GM10266 (cell line): ENCODE results near the gene TGM3.

Source experiments
- DNase-seq: peaks from one replicate; pipeline ENCODE4 v3.0.0; 2012; ENCODE audit errors: extremely low spot score
- TF ChIP-seq, protein P1 (sequence below): IDR thresholded peaks from 2 replicates; pipeline ENCODE4 v1.5.1; 2012; ENCODE audit warnings: mild to moderate bottlenecking, low read depth; ENCODE audit not compliant: control insufficient read depth, insufficient read depth; ENCODE audit errors: missing control alignments

TGM3 gene

DNA sequence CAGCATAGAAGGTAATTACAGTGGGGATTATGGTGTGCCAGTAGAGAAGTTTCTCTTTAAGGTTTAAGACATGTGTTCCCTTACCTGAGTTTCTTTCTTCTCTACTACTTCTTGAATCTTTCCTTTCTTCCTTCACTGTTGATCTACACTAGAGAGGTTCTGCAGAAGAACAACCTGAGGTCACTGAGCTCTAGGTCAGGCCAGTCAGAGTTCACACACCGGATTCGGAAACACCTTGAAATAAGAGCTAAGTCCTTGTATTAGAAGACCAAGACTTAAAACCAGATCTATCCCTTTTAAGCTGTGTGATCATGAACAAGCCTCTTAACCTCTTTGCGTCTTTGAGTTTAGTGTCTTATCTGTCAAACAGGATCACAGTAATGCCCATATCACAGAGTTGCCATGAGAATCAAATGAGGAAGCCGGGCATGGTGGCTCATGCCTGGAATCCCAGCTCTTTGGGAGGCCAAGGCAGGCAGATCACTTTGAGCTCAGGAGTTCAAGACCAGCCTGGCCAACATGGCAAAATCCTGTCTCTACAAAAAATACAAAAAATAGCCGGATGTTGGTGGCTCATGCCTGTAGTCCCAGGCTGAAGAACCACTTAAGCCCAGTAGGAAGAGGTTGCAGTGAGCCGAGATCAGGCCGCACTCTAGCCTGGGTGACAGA, 22.0 kb upstream of the TGM3 start:
- TF ChIP-seq, protein P1, sequence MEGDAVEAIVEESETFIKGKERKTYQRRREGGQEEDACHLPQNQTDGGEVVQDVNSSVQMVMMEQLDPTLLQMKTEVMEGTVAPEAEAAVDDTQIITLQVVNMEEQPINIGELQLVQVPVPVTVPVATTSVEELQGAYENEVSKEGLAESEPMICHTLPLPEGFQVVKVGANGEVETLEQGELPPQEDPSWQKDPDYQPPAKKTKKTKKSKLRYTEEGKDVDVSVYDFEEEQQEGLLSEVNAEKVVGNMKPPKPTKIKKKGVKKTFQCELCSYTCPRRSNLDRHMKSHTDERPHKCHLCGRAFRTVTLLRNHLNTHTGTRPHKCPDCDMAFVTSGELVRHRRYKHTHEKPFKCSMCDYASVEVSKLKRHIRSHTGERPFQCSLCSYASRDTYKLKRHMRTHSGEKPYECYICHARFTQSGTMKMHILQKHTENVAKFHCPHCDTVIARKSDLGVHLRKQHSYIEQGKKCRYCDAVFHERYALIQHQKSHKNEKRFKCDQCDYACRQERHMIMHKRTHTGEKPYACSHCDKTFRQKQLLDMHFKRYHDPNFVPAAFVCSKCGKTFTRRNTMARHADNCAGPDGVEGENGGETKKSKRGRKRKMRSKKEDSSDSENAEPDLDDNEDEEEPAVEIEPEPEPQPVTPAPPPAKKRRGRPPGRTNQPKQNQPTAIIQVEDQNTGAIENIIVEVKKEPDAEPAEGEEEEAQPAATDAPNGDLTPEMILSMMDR = no peak
- no peak for DNase-seq

DNA sequence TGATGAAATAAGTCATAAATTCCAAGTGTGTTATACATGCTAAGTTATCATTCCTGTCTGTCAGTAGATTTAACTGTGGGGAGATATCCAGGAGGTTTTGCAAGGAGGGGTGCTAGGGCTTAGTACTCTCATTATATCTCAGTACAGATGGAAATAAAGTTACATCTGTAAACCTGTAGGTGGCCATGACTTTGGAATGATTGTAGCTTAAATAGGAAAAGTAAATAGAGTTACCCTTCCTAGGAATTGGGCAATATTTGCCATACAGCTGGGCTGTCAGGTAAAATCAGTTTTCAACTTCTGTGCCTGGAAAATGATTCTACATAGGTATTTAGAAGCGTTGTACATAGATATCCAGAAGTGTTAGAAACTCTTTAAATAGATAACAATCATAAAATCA, 19.8 kb upstream of the TGM3 start:
- TF ChIP-seq, protein P1 = no peak
- DNase-seq = no peak

DNA sequence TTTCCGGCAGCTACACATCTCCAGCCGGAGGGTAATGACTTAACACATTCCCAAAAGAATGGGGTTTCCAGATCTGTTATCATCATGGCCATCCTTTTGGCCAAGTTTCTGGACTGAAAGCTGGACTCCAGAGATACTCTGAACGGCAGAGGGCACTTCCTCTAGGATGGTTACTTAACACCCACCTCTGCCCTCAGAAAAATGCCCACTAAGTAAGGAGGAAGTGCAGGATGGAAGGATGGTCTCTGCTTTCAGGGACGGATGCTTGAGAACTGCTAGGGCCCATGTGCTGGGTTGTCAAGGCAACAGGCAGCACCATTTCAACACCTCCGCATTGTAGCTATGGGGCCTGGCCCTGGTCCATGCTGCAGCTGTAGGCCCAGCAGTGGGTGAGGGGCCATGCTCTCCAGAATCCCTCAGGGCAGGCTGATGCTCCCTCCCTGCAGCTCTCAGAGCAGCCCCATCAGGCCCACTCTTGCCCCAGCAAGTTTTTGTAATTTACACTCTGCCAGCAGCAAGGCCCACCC, 16.5 kb upstream of the TGM3 start:
- DNase-seq = no peak
- TF ChIP-seq, protein P1 = no peak

DNA sequence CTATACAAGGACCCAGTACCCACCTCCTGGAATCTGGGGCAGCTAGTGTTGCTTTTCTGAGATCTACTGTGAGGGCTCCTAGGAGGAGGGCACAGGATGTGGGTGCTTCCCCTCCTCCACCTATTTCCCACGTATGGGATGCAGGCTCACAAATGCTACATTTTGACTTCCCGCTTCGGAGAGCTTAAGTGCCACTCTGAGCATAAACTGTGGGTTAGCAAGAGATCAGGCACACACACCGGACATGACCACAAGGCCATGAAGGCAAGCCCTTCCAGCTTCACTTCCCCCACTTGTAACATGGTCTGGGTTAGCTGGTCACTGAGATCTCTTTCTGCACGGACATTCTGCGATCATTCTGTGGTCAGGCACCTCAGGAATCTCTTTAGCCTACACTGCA, 15.7 kb upstream of the TGM3 start:
- TF ChIP-seq, protein P1 = no peak
- no peak for DNase-seq

DNA sequence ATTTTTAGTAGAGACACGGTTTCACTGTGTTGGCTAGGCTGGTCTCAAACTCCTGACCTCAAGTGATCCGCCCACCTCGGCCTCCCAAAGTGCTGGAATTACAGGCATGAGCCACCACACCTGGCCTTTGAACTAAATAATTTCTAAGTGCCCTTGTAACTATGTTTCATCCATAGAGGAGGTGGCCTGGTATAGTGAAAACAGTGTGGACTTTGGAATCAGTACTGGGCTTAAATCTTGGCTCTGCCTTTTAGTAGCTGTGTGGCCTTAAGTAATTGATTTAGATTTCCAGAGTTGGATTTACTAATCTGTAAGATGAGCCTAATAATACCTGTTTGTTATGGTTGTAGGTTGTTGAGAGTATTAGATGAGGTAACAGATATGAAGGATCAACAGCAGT, 14.2 kb upstream of the TGM3 start:
- TF ChIP-seq, protein P1 = no peak

DNA sequence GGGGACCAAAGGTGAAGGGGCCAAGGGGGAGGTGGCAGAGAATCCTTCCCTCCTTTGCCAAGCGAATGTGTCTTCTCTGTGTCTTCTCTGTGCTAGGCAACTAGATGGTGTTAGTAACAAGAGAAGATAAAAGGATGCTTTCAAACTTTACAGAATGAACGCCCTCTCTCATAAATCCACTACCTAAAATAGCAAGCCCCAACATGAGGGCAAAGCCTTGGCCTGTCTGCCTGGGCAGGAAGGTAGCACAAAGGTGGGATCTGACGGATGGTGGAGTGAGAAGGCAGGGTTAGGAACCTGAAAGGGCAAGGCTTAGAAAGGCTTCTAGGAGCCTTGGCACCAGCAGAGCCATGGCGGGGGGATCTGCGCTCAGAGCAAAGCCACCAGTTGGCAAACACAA, 13.6 kb upstream of the TGM3 start:
- TF ChIP-seq, protein P1 = no peak

More for the DNA sequence above, 14.2 kb upstream of the TGM3 start:
- no peak for DNase-seq

DNA sequence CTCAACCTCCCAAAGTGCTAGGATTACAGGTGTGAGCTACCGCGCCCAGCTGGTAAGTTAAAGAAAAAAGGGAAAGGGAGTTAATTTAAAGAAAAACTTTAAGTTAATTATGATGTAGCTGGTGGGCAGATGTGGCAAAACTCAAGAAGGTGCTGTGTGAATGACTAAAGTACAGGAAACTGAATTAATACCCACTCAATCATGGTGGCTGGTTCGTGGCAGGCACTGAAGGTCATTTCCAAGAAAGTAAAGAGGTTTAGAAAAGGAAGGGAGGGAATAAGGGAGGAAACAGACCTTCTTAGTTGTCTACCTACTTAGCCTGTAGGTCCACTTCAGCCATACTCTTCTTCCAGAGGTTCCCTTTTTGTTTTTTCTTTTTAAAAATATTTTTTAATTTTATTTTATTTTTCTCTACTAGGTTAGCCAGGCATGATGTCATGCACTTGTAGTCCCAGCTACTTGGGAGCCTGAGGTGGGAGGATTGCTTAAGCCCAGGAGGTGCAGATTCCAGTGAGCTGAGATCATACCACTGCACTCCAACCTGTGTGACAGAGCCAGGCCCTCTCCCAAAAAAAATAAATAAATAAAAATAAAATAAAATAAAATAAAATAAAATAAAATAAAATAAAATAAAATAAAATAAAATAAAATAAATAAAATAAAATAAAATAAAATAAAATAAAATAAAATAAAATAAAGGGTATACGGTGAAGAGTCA, 11.9 kb upstream of the TGM3 start:
- DNase-seq = no peak
- TF ChIP-seq, protein P1 = no peak

More for the DNA sequence above, 13.6 kb upstream of the TGM3 start:
- DNase-seq = no peak
